GM15510 (cell line): ENCODE results near the gene ALKBH6.

Experiments used
- POLR2A ChIP-seq: IDR thresholded peaks from 3 replicates; pipeline ENCODE4 v1.6.1; 2011; ENCODE audit warnings: borderline replicate concordance; ENCODE audit not compliant: insufficient read length; ENCODE audit errors: extremely low read depth

Gene ALKBH6

DNA sequence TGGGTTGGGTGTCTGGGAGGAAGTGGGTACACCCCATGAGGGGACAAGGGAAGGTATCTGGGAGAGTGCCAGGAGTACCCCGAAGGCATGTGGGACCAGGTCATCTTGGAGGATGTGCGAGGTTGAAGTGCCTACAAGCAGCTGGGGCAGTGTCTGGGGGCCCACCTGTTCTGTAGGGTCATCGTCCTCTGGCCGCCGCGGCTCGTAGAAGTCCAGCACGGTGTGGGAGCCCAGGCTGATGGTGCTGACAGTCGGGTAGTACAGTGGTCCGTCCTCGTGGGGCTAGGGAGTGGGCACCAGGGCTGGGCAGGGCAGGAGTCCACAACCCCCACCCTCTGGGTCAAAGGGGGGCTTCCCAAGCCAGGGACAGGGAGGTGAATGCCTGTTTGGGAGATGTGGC is 3.6 kb downstream of the ALKBH6 start:
- no peak for TF ChIP-seq POLR2A

DNA sequence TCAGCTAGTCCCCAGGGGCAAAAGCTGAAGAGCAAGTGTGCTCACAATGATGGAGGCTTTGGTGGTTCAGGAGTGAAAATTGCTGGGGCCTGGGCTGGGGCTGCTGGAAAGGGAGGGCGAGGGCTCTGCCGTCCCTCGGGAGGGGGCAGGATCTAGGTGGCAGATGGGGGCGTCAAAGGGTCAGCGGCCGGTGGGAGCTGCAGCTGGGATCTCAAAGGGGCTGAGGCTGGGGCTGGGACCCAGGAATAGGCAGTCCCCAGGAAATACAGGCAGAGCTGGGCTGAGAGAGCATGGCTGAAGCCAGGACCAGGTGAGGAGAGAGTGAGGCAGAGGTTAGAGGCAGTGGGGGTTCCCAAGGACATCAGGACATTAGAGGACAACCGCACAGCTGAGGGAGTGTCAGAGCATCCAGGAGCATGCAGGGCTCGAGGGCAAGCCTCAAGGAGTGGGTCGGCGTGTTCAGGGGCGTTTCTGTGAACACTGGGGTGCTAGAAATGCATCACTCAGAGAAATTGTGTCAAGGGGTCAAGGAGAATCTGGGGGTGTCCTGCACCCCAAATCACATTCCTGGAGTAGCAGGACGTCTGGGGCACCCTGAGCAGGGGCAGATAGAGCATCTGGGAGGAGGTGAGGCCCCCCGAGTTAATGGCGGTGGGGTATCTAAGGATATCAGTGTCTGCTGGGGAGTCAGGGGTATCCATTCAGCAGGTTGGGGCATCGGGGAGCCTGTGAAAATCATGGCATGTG is 4.2 kb downstream of the ALKBH6 start:
- no peak for TF ChIP-seq POLR2A

DNA sequence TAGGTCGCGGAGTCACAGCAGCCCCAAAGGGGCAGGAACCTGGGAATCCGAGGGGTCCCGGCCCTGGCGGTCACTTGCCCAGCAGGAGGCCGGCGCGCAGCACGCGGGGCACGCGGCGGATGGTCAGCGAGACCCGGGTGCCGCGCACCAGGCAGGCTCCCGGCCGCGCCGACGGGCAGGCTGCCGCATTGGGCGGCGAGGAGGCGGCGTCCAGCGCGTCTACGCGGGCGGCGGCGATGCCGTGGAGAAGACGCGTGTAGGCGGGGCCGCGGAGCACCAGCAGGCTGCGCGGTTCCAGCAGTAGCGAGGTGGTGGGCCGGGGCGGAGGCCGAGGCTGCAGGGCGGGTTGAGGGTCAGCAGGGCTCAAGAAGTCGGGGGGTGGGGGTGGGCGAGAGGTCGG is 4.8 kb downstream of the ALKBH6 start:
- TF ChIP-seq POLR2A, result peak; percentile 51

DNA sequence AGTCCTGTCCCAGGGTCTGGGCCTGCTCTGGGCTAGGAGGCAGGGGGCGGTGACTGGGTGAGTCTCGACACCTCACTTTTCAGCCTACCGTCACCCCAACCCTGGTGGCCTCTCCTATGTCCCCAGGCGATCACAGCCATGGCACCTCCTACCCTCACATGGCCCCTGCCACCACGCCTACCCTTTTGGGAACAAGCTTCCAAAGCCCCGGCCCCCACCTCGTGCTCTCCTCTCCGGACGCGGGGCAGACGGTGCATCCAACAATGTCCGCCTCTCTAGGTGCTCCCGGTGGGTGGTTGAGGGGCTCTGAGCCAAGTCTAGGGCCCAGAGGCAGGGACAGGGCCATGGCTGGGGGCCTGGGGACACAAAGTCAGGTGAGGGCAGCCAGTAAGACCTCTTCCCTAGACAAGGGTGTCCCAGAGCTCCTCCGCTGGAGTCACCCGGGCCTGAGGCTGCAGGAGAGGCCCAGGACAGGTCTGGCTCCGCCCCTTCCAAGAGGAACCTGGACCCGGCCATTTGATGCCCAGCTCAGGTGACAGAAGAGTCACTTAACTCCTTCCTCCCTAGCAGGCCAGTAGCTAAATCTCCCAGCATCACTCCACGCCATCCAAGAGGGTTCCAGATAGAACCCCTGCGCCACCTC is 5.6 kb downstream of the ALKBH6 start, which contains the start of gene SYNE4:
Gene SYNE4, minus strand, starts transcription at position 478 of the 643 bp plus-strand sequence. Its CDS starts 132 bp downstream, at position 346.
- TF ChIP-seq POLR2A, result no peak

DNA sequence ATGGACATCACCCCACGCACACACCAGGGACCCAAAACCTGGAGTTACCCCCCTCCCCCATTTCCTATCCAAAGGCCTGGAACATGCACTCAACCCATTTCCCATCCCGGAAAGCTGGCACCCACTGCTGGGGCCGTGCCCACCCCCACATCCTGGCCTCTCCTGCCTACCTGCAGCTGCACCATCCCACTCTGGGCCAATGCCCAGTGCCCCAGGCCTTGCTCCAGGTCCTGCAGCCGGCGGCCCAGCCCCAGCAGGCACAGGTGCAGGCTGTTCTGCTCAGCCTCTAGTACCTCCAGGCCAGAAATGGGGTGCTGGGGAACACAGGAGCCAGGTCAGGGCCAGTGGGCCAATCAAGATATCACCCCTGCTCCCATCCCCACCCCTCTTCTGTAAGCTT is 7.1 kb downstream of the ALKBH6 start:
- TF ChIP-seq POLR2A, result no peak

DNA sequence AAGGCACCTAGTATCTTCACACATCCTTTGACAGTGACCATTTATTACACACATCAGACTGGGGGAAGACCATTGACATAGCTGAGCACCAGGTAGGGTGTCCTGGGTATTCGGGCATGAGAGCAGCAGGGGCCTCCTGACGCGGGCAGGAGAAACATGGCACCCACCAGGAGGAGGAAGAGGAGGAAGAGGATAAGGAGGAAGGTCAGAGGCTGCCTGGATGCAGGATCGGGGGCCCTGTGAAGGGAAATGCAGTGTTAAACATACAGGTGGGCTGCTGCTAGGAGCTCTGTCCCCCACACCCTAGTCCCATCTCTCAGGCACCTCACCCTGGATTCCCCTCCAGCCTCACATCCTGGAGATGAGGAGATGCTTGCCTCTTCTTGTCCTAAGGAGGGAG is 10.7 kb downstream of the ALKBH6 start:
- no peak for TF ChIP-seq POLR2A

DNA sequence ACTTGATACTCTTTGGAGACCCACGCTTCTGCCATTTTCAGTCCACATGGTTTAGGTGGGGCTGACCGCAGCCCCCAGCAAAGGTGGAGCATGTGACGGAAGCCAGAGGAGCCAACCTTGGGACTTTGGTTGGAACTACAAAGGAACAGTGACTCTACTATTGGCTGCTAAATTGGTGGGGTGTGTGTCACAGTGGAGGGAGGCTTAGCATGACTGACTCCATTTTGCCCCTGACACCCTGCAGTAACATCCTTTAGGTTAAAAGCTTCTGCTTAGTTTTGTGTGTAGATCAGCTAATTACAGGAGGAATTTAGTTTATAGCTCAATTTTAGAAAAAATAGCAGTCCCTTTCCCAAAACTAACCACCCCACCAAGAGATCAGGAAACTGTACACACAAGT is 12.4 kb downstream of the ALKBH6 start:
- TF ChIP-seq POLR2A, result no peak

DNA sequence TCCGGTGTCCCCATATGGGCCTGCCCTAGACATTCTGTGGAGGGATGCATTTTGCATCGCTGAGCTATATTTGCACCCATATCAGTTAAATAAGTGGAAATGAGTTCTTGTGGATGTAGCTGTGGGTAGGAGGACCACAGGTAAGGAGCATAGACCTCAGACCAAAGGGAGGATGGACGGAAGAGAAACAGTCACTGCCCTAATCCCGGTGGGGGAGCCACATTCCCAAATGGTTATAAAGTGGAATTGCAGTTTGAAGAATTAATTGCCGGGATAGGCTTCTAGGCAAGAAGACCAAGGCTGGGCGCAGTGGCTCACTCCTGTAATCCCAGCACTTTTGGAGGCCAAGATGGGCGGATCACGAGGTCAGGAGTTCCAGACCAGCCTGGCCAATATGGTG is 17.2 kb downstream of the ALKBH6 start:
- TF ChIP-seq POLR2A, result no peak

DNA sequence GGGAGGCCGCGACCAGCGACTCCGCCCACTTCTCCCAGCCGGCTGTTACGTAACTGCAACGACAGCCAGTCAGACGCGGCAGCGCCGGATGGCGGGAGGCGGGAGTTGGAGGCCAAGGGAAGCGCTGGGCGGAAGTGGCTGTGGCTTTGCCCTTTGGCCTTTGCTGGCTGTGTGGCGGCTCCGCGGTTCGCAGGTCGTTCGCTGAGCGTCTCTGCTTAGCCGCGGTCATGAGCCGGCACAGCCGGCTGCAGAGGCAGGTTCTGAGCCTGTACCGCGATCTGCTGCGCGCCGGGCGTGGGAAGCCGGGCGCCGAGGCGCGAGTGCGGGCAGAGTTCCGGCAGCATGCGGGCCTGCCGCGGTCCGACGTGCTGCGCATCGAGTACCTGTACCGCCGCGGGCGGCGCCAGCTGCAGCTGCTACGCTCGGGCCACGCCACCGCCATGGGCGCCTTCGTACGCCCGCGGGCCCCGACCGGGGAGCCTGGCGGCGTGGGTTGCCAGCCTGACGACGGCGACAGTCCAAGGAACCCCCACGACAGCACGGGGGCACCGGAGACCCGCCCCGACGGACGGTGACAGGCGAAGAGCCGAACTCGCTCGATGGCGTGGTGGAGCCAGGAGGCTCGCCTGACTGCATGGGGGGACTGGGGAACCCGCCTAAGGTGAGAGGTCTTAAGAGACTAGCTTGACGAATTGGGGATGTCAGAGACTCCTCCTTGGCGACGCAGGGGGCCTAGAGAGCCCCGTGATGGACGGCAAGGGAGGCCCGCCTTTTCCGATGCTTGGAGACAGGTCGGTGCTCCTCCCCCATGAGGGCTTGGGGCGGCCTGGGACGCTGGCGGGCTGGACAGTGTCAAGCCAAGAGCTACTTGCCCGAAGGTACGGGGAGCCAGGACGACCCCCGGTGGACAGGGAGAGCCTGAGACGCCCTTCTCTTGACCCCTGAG is 18.7 kb downstream of the ALKBH6 start, which contains the start of gene SDHAF1:
Gene SDHAF1, plus strand, starts transcription at position 141 of the 946 bp plus-strand sequence. Its CDS starts 87 bp downstream, at position 228.
- peak; percentile 76 for TF ChIP-seq POLR2A

DNA sequence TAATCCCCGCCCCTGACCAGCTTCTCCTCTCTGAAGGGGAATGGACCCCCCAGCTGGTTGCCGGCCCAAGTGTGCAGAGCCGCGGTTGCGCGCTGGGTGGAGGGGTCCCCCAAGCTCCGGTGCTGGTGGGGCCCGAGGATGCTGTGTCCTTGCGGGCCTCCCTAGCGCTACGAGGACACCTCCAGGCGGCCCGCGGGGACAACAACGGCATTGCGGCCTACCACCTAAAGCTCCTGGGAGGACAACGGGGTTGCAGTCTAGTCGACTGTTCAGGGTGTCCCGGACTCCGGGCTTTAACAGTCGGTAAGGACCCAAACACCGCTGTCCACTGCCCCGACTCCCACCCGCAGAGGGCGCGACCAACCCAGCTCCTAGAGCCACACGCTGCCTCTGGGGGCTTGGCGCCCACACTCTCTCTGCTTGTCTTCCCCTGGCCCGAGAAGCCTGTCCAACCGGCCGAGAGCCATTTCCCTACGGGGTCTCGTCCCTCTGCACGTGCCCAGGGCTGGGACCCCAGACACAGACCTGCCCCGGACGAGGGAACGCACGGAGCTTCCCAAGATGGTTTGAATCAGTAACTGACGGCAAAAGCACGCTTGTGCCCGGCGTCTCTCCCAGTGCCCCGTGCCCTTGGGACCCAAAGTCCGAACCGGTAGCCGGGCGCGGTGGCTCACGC is 20.0 kb downstream of the ALKBH6 start:
- TF ChIP-seq POLR2A, result no peak

DNA sequence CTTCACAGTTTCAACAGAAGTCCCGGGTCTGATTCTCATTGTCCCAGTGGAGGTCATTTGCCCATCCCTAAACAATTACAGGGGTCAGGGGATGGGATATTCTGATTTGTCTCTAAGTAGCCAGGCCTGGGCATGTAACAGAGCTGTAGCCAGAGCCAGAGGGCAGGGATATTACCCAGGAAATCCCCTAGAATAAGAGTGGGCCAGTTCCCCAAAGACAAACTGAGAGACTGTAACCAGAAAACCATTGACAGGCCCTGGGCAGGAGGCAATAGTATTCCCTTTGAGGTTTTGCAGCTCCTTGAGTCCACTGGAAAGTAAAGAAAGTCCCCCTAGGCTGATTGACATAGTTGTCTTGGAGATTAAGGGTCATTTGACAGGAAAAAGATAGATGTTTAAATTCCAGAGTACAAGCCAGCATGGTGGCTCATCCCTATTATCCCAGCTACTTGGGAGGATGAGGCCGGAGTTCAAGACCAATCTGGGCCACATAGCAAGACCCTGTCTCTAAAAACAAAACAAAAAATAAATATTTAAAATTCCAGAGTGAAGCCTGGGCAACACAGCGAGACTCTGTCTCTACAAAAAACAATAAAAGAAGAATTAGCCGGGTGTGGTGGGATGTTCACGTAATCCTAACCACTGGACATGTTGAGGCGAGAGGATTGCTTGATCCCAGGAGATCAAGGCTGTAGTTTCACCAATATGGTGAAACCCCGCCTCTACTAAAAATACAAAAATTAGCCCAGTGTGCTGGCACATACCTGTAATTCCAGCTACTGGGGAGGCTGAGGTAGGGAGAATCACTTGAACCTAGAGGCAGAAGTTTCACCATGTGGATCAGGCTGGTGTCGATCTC is 20.9 kb downstream of the ALKBH6 start:
- no peak for TF ChIP-seq POLR2A

DNA sequence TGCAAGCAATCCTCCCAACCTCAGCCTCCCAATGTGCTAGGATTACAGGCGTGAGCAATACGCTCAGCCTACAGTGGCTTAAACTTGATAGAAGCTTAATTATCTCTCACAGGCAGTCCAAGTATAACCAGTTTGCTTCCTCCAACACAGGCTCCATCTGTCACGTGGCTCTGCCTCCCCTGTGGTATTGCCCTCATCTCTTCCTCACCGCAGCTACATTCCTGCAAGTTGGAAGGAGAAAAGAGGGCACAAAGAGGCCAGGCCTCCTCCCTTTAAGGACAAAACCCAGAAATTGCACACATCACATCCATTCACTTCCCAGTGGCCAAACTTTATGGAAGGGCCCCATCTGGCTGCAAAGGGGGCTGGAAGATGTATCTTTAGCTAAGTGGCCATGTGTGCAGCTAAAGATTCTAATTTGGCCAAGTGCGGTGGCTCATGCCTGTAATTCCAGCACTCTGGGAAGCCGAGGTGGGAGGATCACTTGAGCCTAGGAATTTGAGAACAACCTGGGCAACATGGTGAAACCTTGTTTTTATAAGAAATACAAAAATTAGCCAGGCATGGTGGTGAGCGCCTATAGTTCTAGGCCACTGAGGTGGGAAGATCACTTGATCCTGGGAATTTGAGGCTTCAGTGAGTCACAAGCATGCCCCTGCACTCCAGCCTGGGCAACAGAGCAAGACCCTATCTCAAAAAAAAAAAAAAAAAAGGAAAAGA is 22.1 kb downstream of the ALKBH6 start:
- no peak for TF ChIP-seq POLR2A

DNA sequence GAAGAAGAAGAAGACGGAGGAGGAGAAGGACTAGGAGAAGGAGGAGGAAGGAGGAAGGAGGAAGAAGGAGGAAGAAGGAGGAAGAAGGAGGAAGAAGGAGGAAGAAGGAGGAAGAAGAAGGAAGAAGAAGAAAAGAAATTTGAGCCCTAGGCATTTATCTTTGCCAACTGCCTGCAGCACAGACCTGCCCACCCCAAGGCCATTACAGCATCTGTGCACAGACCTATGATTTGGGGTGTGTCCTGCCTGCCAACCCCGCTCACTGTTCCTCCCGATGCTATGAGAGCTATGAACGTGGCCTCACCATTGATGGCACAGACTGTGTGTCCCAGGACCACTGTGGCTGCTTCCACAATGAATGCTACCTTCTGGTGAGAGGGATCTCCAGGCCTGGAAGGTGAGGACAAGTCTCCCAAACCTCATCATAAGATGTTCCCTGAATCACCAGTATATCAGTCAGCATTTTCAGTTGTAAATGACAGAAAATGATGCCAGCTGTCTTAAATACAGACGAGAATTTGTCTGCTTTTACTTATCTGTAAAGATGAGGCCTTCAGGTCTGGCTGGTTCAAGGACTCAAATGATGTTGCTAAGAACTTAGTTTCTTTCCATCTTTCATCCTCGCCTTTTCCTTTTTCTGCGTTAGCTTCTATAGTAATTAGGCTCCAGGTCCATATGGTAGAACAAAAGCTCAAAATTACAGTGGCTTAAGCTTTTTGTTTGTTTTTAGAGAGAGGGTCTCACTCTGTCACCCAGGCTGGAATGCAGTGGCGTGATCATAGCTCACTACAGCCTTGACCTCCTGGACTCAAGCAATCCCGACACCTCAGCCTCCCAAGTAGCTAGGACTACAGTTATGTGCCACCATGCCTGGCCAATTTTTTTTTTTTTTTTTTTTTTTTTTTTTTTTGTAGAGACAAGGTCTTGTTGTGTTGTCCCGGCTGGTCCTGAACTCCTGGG is 23.0 kb downstream of the ALKBH6 start:
- TF ChIP-seq POLR2A, result no peak

DNA sequence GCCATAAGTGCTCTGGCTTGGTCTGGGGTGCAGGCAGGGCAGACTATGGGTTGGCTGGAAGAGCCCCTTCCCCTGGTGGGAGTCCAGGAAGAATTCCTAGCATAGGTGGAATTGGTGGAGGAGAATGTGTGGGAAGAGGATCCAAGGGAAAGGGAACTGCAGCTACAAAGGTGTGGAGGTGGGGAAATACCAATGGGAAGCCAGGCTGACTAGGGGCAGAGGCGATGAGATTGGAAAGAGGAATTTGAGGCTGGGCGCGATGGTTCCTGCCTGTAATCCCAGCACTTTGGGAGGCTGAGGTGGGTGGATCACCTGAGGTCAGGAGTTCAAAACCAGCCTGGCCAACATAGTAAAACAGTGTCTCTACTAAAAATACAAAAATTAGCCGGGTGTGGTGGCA is 23.9 kb downstream of the ALKBH6 start:
- no peak for TF ChIP-seq POLR2A
